Erythroblast (primary cell): ENCODE data around the gene RAD51B.

Experiments
- GATA1 ChIP-seq: IDR thresholded peaks from 2 replicates; pipeline ENCODE4 v1.6.1; 2011; ENCODE audit warnings: low read depth, mild to moderate bottlenecking, control low read depth, low read length, moderate library complexity
- POLR2A ChIP-seq: IDR thresholded peaks from 2 replicates; pipeline ENCODE4 v1.6.1; 2011; ENCODE audit warnings: mild to moderate bottlenecking, low read length

GRCh38 chr14:68577802-68578541 lies 758.4 kb downstream of the RAD51B start:
- TF ChIP-seq POLR2A (no peak), GATA1 (no peak)
